ENCODE measurements around the gene TSPAN9. TPM values are rescaled to one million over a fixed set of nuclear protein-coding genes. Genes with fewer than 3 reads are reported as not detected.

TSPAN9 gene
- total RNA-seq, 3 donors from 2014 or later, result 16.8 to 44.9 (median 36.9) TPM

- H3K4me3 ChIP-seq, result no peak overlapping the region
- no peaks in the 10 kb centered on the region for H3K36me3 ChIP-seq
- no peaks in the 10 kb centered on the region for H3K27me3 ChIP-seq
- peak overlapping the region in 1 of 2 donors; percentile 33 for H3K27ac ChIP-seq
- no peaks in the 10 kb centered on the region for H3K9me3 ChIP-seq
- intact Hi-C loops (cut with DNase I; ENCODE audit: low total_unique reads), result no loop called here
- peaks cover 0 to 7% of the 10 kb centered on the region in 2 donors for H3K4me1 ChIP-seq
- no peak for DNase-seq (ENCODE audit: low spot score in 2 of 2)
- no peak for TF ChIP-seq POLR2A (IDR thresholded peaks at IDR 0.05)
- TF ChIP-seq CTCF (IDR thresholded peaks at IDR 0.05), result no peak
- TF ChIP-seq POLR2AphosphoS5 (IDR thresholded peaks at IDR 0.05), result no peak
Observed at GRCh38 chr12:3128498-3129293, 51.5 kb downstream of the TSPAN9 start.

GRCh38 chr12:3129301-3130056 lies 52.3 kb downstream of the TSPAN9 start:
- Histone ChIP-seq H3K4me1 (peaks cover 0 to 7% of the 10 kb centered on the region in 2 donors), H3K4me3 (peak overlapping the region in 2 of 3 donors; percentile 5 to 44), H3K36me3 (no peaks in the 10 kb centered on the region), H3K27me3 (no peaks in the 10 kb centered on the region), H3K27ac (peak overlapping the region; percentile 33 to 56), H3K9me3 (no peaks in the 10 kb centered on the region)
- intact Hi-C loops (cut with DNase I; ENCODE audit: low total_unique reads), result no loop called here
- DNase-seq (ENCODE audit: low spot score in 2 of 2), result no peak
- TF ChIP-seq CTCF (IDR thresholded peaks at IDR 0.05) (no peak), POLR2A (IDR thresholded peaks at IDR 0.05) (no peak), POLR2AphosphoS5 (IDR thresholded peaks at IDR 0.05) (no peak)

GRCh38 chr12:3130057-3130830 lies 53.1 kb downstream of the TSPAN9 start:
- H3K9me3 ChIP-seq, result no peaks in the 10 kb centered on the region
- no peak for TF ChIP-seq CTCF (IDR thresholded peaks at IDR 0.05)
- no peak for TF ChIP-seq POLR2A (IDR thresholded peaks at IDR 0.05)
- TF ChIP-seq POLR2AphosphoS5 (IDR thresholded peaks at IDR 0.05), result no peak
- peak overlapping the region in 2 of 3 donors; percentile 5 to 44 for H3K4me3 ChIP-seq
- peaks cover 0 to 7% of the 10 kb centered on the region in 2 donors for H3K4me1 ChIP-seq
- H3K36me3 ChIP-seq, result no peaks in the 10 kb centered on the region
- intact Hi-C loops (cut with DNase I; ENCODE audit: low total_unique reads), result no loop called here
- no peak for DNase-seq (ENCODE audit: low spot score in 2 of 2)
- H3K27ac ChIP-seq, result peak overlapping the region; percentile 33 to 56
- no peaks in the 10 kb centered on the region for H3K27me3 ChIP-seq

- no peaks in the 10 kb centered on the region for H3K27me3 ChIP-seq
- H3K4me1 ChIP-seq, result peaks cover 0 to 7% of the 10 kb centered on the region in 2 donors
- TF ChIP-seq CTCF (IDR thresholded peaks at IDR 0.05) (no peak), POLR2A (IDR thresholded peaks at IDR 0.05) (no peak), POLR2AphosphoS5 (IDR thresholded peaks at IDR 0.05) (no peak)
- no peaks in the 10 kb centered on the region for H3K36me3 ChIP-seq
- H3K27ac ChIP-seq, result peak overlapping the region in 1 of 2 donors; percentile 14
- DNase-seq (ENCODE audit: low spot score in 2 of 2), result no peak
- no peak overlapping the region for H3K4me3 ChIP-seq
- H3K9me3 ChIP-seq, result no peaks in the 10 kb centered on the region
- intact Hi-C loops (cut with DNase I; ENCODE audit: low total_unique reads), result no loop called here
Observed at GRCh38 chr12:3131129-3131528, 54.0 kb downstream of the TSPAN9 start.
